HEK293 (cell line): ENCODE data around the gene AURKB.

Experiments
- BCL11B ChIP-seq: fragments of 450-650 bp; formaldehyde crosslinking; IDR thresholded peaks from 2 replicates; pipeline ENCODE4 v1.5.1; 2016; ENCODE audit warnings: low read depth, missing biosample characterization, missing genetic modification characterization
- FEZF1 ChIP-seq: fragments of 450-650 bp; formaldehyde crosslinking; IDR thresholded peaks from 2 replicates; pipeline ENCODE4 v1.5.1; 2016; ENCODE audit warnings: missing biosample characterization, missing genetic modification characterization
- KLF1 ChIP-seq: fragments of 450-650 bp; formaldehyde crosslinking; IDR thresholded peaks from 2 replicates; pipeline ENCODE4 v1.5.1; 2016; ENCODE audit warnings: missing biosample characterization, missing genetic modification characterization
- KLF8 ChIP-seq: fragments of 450-650 bp; formaldehyde crosslinking; IDR thresholded peaks from 2 replicates; pipeline ENCODE4 v1.5.1; 2016; ENCODE audit warnings: missing biosample characterization, missing genetic modification characterization
- OSR2 ChIP-seq: fragments of 450-650 bp; formaldehyde crosslinking; IDR thresholded peaks from 2 replicates; pipeline ENCODE4 v1.5.1; 2016; ENCODE audit warnings: missing biosample characterization, missing genetic modification characterization
- PRDM2 ChIP-seq: fragments of 450-650 bp; formaldehyde crosslinking; IDR thresholded peaks from 2 replicates; pipeline ENCODE4 v1.5.1; 2016; ENCODE audit warnings: missing biosample characterization, missing genetic modification characterization, borderline replicate concordance
- ZBTB17 ChIP-seq: fragments of 450-650 bp; formaldehyde crosslinking; IDR thresholded peaks from 2 replicates; pipeline ENCODE4 v1.5.1; 2016; ENCODE audit warnings: missing biosample characterization, missing genetic modification characterization
- ZBTB48 ChIP-seq: fragments of 450-650 bp; formaldehyde crosslinking; IDR thresholded peaks from 2 replicates; pipeline ENCODE4 v1.5.1; 2016; ENCODE audit warnings: missing biosample characterization, missing genetic modification characterization
- ZNF112 ChIP-seq: fragments of 450-650 bp; formaldehyde crosslinking; IDR thresholded peaks from 2 replicates; pipeline ENCODE4 v1.5.0; 2017; ENCODE audit warnings: missing biosample characterization, missing genetic modification characterization
- ZNF174 ChIP-seq: fragments of 450-650 bp; formaldehyde crosslinking; IDR thresholded peaks from 2 replicates; pipeline ENCODE4 v1.5.0; 2017; ENCODE audit warnings: missing biosample characterization, mild to moderate bottlenecking, missing genetic modification characterization
- ZNF184 ChIP-seq: fragments of 450-650 bp; IDR thresholded peaks from 2 replicates; pipeline ENCODE4 v1.5.1; 2018; ENCODE audit warnings: missing biosample characterization, mild to moderate bottlenecking, missing genetic modification characterization
- ZNF280D ChIP-seq: fragments of 450-650 bp; formaldehyde crosslinking; IDR thresholded peaks from 2 replicates; pipeline ENCODE4 v1.5.1; 2016; ENCODE audit warnings: missing biosample characterization, missing genetic modification characterization
- ZNF513 ChIP-seq: fragments of 450-650 bp; IDR thresholded peaks from 2 replicates; pipeline ENCODE4 v1.5.1; 2018; ENCODE audit warnings: missing biosample characterization, missing genetic modification characterization
- ZNF561 ChIP-seq: fragments of 450-650 bp; IDR thresholded peaks from 2 replicates; pipeline ENCODE4 v1.5.1; 2018; ENCODE audit warnings: missing biosample characterization, missing genetic modification characterization, borderline replicate concordance
- ZNF580 ChIP-seq: fragments of 450-650 bp; formaldehyde crosslinking; IDR thresholded peaks from 2 replicates; pipeline ENCODE4 v1.5.1; 2016; ENCODE audit warnings: missing biosample characterization, missing genetic modification characterization
- ZNF596 ChIP-seq: fragments of 450-650 bp; IDR thresholded peaks from 2 replicates; pipeline ENCODE4 v1.5.0; 2018; ENCODE audit warnings: missing biosample characterization, mild to moderate bottlenecking, missing genetic modification characterization, moderate library complexity
- ZNF624 ChIP-seq: fragments of 450-650 bp; formaldehyde crosslinking; IDR thresholded peaks from 2 replicates; pipeline ENCODE4 v1.5.1; 2017; ENCODE audit warnings: missing biosample characterization, missing genetic modification characterization
- ZNF658 ChIP-seq: fragments of 450-650 bp; formaldehyde crosslinking; IDR thresholded peaks from 2 replicates; pipeline ENCODE4; 2016; ENCODE audit warnings: missing biosample characterization, missing genetic modification characterization
- ZNF692 ChIP-seq: fragments of 450-650 bp; formaldehyde crosslinking; IDR thresholded peaks from 2 replicates; pipeline ENCODE4 v1.5.1; 2016; ENCODE audit warnings: missing biosample characterization, missing genetic modification characterization
- TF ChIP-seq, protein P1 (sequence below): fragments of 450-650 bp; formaldehyde crosslinking; IDR thresholded peaks from 2 replicates; pipeline ENCODE4 v1.5.1; 2016; ENCODE audit warnings: missing biosample characterization, missing genetic modification characterization
- TF ChIP-seq, protein P2 (sequence below): fragments of 450-650 bp; formaldehyde crosslinking; IDR thresholded peaks from 2 replicates; pipeline ENCODE4 v1.5.1; 2016; ENCODE audit warnings: missing biosample characterization, missing genetic modification characterization

AURKB gene

DNA sequence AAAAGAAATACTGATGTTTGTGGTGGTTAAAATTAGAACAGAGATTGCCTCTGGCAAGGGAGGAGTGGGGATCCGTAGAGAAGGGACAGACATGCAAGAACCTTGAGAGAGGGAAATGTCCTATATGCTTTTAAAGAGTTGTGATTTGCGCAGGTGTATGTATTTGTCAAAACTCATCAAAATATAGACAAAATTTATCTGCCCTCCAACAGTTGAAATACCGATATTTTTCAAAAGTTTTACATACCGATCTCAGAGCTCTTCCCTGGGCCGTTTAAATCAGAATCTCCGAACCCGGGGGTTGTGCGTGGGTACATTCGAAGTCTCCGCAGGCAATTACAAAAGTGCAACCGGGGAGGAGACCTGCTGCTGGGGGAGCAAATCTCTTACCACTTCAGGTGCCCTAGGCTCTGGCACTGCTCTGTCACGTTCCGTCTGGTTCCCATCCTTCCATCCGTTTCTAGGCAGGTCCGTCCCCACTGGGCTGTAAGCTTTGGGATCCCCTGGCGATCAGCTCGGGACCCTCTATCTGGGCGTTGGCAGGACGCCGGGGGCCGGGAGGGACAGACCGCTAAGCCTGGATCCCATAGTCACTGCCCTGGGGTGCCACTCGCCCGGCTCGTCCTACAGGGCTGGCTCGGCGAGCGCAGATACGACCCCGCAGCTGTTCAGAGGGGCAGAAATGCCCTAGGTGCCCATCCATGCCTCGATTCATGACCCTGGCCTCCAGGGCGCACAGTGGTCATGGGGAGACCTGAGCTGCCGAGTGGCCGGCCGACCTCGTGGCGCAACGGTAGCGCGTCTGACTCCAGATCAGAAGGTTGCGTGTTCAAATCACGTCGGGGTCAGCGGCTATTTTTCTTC is 24.6 kb downstream of the AURKB start (continued):
- TF ChIP-seq, protein P1, sequence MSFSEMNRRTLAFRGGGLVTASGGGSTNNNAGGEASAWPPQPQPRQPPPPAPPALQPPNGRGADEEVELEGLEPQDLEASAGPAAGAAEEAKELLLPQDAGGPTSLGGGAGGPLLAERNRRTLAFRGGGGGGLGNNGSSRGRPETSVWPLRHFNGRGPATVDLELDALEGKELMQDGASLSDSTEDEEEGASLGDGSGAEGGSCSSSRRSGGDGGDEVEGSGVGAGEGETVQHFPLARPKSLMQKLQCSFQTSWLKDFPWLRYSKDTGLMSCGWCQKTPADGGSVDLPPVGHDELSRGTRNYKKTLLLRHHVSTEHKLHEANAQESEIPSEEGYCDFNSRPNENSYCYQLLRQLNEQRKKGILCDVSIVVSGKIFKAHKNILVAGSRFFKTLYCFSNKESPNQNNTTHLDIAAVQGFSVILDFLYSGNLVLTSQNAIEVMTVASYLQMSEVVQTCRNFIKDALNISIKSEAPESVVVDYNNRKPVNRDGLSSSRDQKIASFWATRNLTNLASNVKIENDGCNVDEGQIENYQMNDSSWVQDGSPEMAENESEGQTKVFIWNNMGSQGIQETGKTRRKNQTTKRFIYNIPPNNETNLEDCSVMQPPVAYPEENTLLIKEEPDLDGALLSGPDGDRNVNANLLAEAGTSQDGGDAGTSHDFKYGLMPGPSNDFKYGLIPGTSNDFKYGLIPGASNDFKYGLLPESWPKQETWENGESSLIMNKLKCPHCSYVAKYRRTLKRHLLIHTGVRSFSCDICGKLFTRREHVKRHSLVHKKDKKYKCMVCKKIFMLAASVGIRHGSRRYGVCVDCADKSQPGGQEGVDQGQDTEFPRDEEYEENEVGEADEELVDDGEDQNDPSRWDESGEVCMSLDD (tag by site-specific recombination): peak; percentile 69; the same call in 1 of the 2 replicates
- TF ChIP-seq ZNF624 (tag by site-specific recombination): no peak; the same call in 1 of the 2 replicates
- peak; percentile 79; the same call in 1 of the 2 replicates for TF ChIP-seq ZNF580
- TF ChIP-seq ZNF596: no peak
- peak; percentile 78 for TF ChIP-seq ZBTB48 (tag by site-specific recombination)
- TF ChIP-seq FEZF1 (tag by site-specific recombination): no peak
- peak; percentile 97 for TF ChIP-seq ZNF561 (tag by site-specific recombination)
- peak; percentile 98 for TF ChIP-seq ZBTB17 (tag by site-specific recombination)
- no peak for TF ChIP-seq KLF1
- peak; percentile 49 for TF ChIP-seq KLF8 (tag by site-specific recombination)
- TF ChIP-seq BCL11B (tag by site-specific recombination): peak; percentile 94
- TF ChIP-seq ZNF658 (tag by site-specific recombination): no peak
- TF ChIP-seq, protein P2, sequence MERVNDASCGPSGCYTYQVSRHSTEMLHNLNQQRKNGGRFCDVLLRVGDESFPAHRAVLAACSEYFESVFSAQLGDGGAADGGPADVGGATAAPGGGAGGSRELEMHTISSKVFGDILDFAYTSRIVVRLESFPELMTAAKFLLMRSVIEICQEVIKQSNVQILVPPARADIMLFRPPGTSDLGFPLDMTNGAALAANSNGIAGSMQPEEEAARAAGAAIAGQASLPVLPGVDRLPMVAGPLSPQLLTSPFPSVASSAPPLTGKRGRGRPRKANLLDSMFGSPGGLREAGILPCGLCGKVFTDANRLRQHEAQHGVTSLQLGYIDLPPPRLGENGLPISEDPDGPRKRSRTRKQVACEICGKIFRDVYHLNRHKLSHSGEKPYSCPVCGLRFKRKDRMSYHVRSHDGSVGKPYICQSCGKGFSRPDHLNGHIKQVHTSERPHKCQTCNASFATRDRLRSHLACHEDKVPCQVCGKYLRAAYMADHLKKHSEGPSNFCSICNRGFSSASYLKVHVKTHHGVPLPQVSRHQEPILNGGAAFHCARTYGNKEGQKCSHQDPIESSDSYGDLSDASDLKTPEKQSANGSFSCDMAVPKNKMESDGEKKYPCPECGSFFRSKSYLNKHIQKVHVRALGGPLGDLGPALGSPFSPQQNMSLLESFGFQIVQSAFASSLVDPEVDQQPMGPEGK (tag by site-specific recombination): peak; percentile 78
- TF ChIP-seq ZNF112: no peak
- TF ChIP-seq ZNF692 (tag by site-specific recombination): no peak; the same call in 1 of the 2 replicates
- TF ChIP-seq ZNF513 (tag by site-specific recombination): no peak
- peak; percentile 55; the same call in 1 of the 2 replicates for TF ChIP-seq ZNF184 (tag by site-specific recombination)
- TF ChIP-seq OSR2 (tag by site-specific recombination): peak; percentile 64
- no peak for TF ChIP-seq ZNF280D (tag by site-specific recombination)
- TF ChIP-seq ZNF174 (tag by site-specific recombination): no peak
- peak; percentile 16; the same call in 1 of the 2 replicates for TF ChIP-seq PRDM2 (tag by site-specific recombination)
